ENCODE results near the gene PIWIL4. TPM values are rescaled to one million over a fixed set of nuclear protein-coding genes. Genes with fewer than 3 reads are reported as not detected.

The PIWIL4 gene
- polyA plus RNA-seq, 2 donors = 0.88 to 1.8 TPM

DNA sequence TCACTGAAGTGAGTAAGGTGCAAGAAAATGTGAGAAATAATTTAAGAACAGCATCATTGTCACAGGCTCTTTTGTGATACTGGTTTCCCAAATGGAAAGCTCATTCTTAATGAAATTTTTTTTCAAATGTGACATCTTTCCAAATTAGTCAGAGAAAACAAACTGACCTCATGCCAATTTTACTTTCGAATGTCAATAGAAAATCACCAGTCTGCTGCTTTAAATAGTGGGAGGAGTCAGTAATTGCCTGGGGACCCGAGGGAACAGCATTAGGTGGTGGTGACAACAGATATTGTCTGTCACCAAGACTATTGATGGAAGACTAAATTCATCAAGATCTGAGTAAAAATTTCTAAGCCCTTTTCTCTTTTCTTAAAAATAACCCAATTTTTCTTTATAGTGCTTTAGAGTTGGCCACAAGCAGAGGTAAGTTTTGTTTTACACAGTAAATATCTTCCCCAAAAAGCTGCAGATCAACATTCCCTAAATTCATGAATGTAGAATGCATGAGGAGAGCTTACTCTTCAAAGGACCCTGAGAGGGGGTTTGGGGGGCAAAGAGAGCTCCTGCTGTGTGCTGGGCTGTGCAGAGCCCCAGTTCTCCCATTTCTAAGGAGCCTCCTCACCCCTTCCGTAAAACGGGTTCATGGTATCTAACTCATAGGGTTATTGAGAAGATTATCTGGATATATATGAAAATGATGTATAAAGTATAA, 95.1 kb downstream of the PIWIL4 start:
- Histone ChIP-seq H3K4me1 (ENCODE audit: control insufficient read depth in 2 of 2, insufficient read depth in 2 of 2, low read length in 1 of 2) (peaks cover 0 to 2% of the 10 kb centered on the region in 2 donors), H3K27me3 (ENCODE audit: control insufficient read depth in 1 of 2, insufficient read depth in 2 of 2, low read length in 2 of 2) (peaks cover 0 to 3% of the 10 kb centered on the region in 2 donors), H3K36me3 (ENCODE audit: control insufficient read depth in 2 of 2, insufficient read depth in 2 of 2, low read length in 1 of 2) (no peaks in the 10 kb centered on the region), H3K4me3 (ENCODE audit: low read depth in 1 of 2, low read length in 2 of 2) (no peak overlapping the region), H3K27ac (ENCODE audit: low read depth in 2 of 2, low read length in 1 of 2) (no peak overlapping the region), H3K9me3 (ENCODE audit: control insufficient read depth in 2 of 2, insufficient read depth in 1 of 2, low read depth in 1 of 2, low read length in 1 of 2) (no peaks in the 10 kb centered on the region)
- WGBS, 2 donors = 64 to 66% methylated on average over 4 of the region's 4 CpGs

- Histone ChIP-seq H3K36me3 (ENCODE audit: control insufficient read depth in 2 of 2, insufficient read depth in 2 of 2, low read length in 1 of 2) (no peaks in the 10 kb centered on the region), H3K4me3 (ENCODE audit: low read depth in 1 of 2, low read length in 2 of 2) (no peak overlapping the region), H3K27ac (ENCODE audit: low read depth in 2 of 2, low read length in 1 of 2) (no peak overlapping the region), H3K27me3 (ENCODE audit: control insufficient read depth in 1 of 2, insufficient read depth in 2 of 2, low read length in 2 of 2) (peaks cover 0 to 3% of the 10 kb centered on the region in 2 donors), H3K4me1 (ENCODE audit: control insufficient read depth in 2 of 2, insufficient read depth in 2 of 2, low read length in 1 of 2) (peaks cover 0 to 5% of the 10 kb centered on the region in 2 donors), H3K9me3 (ENCODE audit: control insufficient read depth in 2 of 2, insufficient read depth in 1 of 2, low read depth in 1 of 2, low read length in 1 of 2) (no peaks in the 10 kb centered on the region)
- WGBS, 2 donors = 94% methylated on average over 2 of the region's 2 CpGs
Observed at GRCh38 chr11:94662846-94663390, 95.8 kb downstream of the PIWIL4 start.

DNA sequence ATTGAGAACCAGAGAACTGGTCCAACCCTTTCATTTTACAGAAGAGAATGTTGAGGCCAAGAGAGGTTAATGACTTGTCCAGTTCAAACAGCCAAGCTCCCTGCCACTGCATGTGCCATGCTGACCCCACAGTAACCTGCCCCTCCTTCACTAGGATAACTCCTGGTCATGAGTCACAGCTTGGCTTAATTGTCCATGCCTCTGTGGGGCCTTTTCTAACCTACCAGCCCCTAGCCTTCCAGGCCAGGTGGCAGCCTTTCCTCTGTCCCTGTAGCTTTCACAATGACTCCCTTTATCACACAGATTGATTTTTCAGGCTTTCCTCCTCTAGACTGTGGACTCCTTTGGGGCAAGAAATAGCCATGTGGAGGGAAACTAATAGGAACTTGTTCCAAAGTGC, 97.2 kb downstream of the PIWIL4 start:
- Histone ChIP-seq H3K36me3 (ENCODE audit: control insufficient read depth in 2 of 2, insufficient read depth in 2 of 2, low read length in 1 of 2) (no peaks in the 10 kb centered on the region), H3K27me3 (ENCODE audit: control insufficient read depth in 1 of 2, insufficient read depth in 2 of 2, low read length in 2 of 2) (peaks cover 0 to 3% of the 10 kb centered on the region in 2 donors), H3K27ac (ENCODE audit: low read depth in 2 of 2, low read length in 1 of 2) (no peak overlapping the region), H3K4me3 (ENCODE audit: low read depth in 1 of 2, low read length in 2 of 2) (no peak overlapping the region), H3K4me1 (ENCODE audit: control insufficient read depth in 2 of 2, insufficient read depth in 2 of 2, low read length in 1 of 2) (peaks cover 0 to 5% of the 10 kb centered on the region in 2 donors), H3K9me3 (ENCODE audit: control insufficient read depth in 2 of 2, insufficient read depth in 1 of 2, low read depth in 1 of 2, low read length in 1 of 2) (no peaks in the 10 kb centered on the region)

DNA sequence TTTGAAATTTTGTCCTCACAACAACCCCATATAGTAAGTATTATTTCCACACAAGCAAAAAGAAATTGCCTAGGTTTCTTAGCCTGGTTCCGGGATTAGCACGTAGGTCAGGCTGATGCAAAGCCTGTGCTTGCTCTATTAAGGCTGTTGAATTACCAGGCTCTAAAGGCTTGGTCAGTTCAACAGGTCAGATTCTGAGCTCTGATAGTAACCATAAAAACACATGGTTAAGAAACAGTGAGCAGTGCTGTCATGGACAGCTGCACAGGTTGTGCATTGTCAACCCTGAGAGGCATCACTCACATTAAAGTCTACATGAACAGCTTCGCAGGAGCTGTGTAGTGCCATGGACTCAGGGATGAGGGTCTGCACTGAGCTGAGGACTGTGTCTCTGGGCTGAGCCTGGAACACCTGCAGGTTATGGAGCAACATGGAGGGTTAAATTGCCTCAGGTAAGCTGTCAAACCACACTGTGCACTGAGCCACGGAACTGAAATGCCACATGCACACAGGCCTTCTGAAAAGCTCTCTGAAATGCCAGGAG, 98.0 kb downstream of the PIWIL4 start:
- Histone ChIP-seq H3K27me3 (ENCODE audit: control insufficient read depth in 1 of 2, insufficient read depth in 2 of 2, low read length in 2 of 2) (peaks cover 0 to under 1% of the 10 kb centered on the region in 2 donors), H3K27ac (ENCODE audit: low read depth in 2 of 2, low read length in 1 of 2) (no peak overlapping the region), H3K9me3 (ENCODE audit: control insufficient read depth in 2 of 2, insufficient read depth in 1 of 2, low read depth in 1 of 2, low read length in 1 of 2) (no peaks in the 10 kb centered on the region), H3K36me3 (ENCODE audit: control insufficient read depth in 2 of 2, insufficient read depth in 2 of 2, low read length in 1 of 2) (no peaks in the 10 kb centered on the region), H3K4me3 (ENCODE audit: low read depth in 1 of 2, low read length in 2 of 2) (no peak overlapping the region), H3K4me1 (ENCODE audit: control insufficient read depth in 2 of 2, insufficient read depth in 2 of 2, low read length in 1 of 2) (peaks cover 0 to 5% of the 10 kb centered on the region in 2 donors)
- 59 to 85% methylated on average over 4 of the region's 4 CpGs for WGBS, 2 donors

- Histone ChIP-seq H3K27me3 (ENCODE audit: control insufficient read depth in 1 of 2, insufficient read depth in 2 of 2, low read length in 2 of 2) (no peaks in the 10 kb centered on the region), H3K4me3 (ENCODE audit: low read depth in 1 of 2, low read length in 2 of 2) (no peak overlapping the region), H3K4me1 (ENCODE audit: control insufficient read depth in 2 of 2, insufficient read depth in 2 of 2, low read length in 1 of 2) (peaks cover 0 to 11% of the 10 kb centered on the region in 2 donors), H3K27ac (ENCODE audit: low read depth in 2 of 2, low read length in 1 of 2) (no peak overlapping the region), H3K36me3 (ENCODE audit: control insufficient read depth in 2 of 2, insufficient read depth in 2 of 2, low read length in 1 of 2) (no peaks in the 10 kb centered on the region), H3K9me3 (ENCODE audit: control insufficient read depth in 2 of 2, insufficient read depth in 1 of 2, low read depth in 1 of 2, low read length in 1 of 2) (peaks cover 2 to 3% of the 10 kb centered on the region in 2 donors)
- 81 to 85% methylated on average over 7 of the region's 7 CpGs for WGBS, 2 donors
Observed at GRCh38 chr11:94666792-94667721, 99.9 kb downstream of the PIWIL4 start.

GRCh38 chr11:94668212-94668793, 101.1 kb downstream of the PIWIL4 start:
- peaks cover 0 to 15% of the 10 kb centered on the region in 2 donors for H3K4me1 ChIP-seq (ENCODE audit: control insufficient read depth in 2 of 2, insufficient read depth in 2 of 2, low read length in 1 of 2)
- 91 to 95% methylated on average over 2 of the region's 2 CpGs for WGBS, 2 donors
- no peak overlapping the region for H3K4me3 ChIP-seq (ENCODE audit: low read depth in 1 of 2, low read length in 2 of 2)
- no peak overlapping the region for H3K27ac ChIP-seq (ENCODE audit: low read depth in 2 of 2, low read length in 1 of 2)
- no peaks in the 10 kb centered on the region for H3K36me3 ChIP-seq (ENCODE audit: control insufficient read depth in 2 of 2, insufficient read depth in 2 of 2, low read length in 1 of 2)
- H3K27me3 ChIP-seq (ENCODE audit: control insufficient read depth in 1 of 2, insufficient read depth in 2 of 2, low read length in 2 of 2) = no peaks in the 10 kb centered on the region
- peaks cover 2 to 3% of the 10 kb centered on the region in 2 donors for H3K9me3 ChIP-seq (ENCODE audit: control insufficient read depth in 2 of 2, insufficient read depth in 1 of 2, low read depth in 1 of 2, low read length in 1 of 2)

DNA sequence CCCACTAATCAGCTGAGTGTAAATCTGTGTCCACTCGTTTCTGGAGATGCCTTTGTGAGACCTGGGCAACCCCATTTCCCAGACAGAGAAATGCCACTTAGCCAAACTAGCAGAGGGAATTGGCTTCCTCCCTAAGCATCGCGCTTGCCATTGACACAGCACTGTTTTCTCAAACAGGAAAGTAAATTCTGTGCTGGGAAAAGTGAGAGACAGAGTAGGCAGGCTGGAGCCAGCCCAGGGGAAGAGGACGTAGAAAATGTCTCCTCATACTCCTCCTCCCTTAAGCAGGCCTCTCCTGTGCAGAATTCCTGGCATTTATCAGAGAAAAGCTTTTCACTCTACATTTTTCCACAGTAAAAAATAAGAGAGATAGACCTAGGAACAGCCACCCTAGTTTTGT, 101.9 kb downstream of the PIWIL4 start:
- Histone ChIP-seq H3K9me3 (ENCODE audit: control insufficient read depth in 2 of 2, insufficient read depth in 1 of 2, low read depth in 1 of 2, low read length in 1 of 2) (peaks cover 2 to 3% of the 10 kb centered on the region in 2 donors), H3K36me3 (ENCODE audit: control insufficient read depth in 2 of 2, insufficient read depth in 2 of 2, low read length in 1 of 2) (no peaks in the 10 kb centered on the region), H3K27ac (ENCODE audit: low read depth in 2 of 2, low read length in 1 of 2) (no peak overlapping the region), H3K4me3 (ENCODE audit: low read depth in 1 of 2, low read length in 2 of 2) (no peak overlapping the region), H3K4me1 (ENCODE audit: control insufficient read depth in 2 of 2, insufficient read depth in 2 of 2, low read length in 1 of 2) (peaks cover 0 to 18% of the 10 kb centered on the region in 2 donors), H3K27me3 (ENCODE audit: control insufficient read depth in 1 of 2, insufficient read depth in 2 of 2, low read length in 2 of 2) (no peaks in the 10 kb centered on the region)
- WGBS, 2 donors = 77 to 81% methylated on average over 4 of the region's 4 CpGs
